Activated naive CD8-positive, alpha-beta T cell treated with anti-CD3 and anti-CD28 coated beads, Interleukin-2, amount 10 ng/mL, durations not matched to agents 7 days and 5 days (primary cell): ENCODE data around the gene MAP3K9. TPM values are rescaled to one million over a fixed set of nuclear protein-coding genes. Genes with fewer than 3 reads are reported as not detected.

Source experiments
- ATAC-seq: fragments of 150-1000 bp; cut with Tn5 transposase; one replicate; pipeline ENCODE4 v1.10.0; 2021; ENCODE audit warnings: low read depth, moderate library complexity
- POLR2A ChIA-PET: fragments of 350-600 bp; sonication (Branson Sonifier 250); formaldehyde crosslinking; loops from one replicate; lab custom pipeline; 2021; ENCODE audit warnings: antibody characterized with exemption; lab: Charles Lee
- DNase-seq: peaks from one replicate; pipeline ENCODE4 v3.0.0; 2021
- H3K27ac Mint-ChIP-seq: one replicate; pipeline ENCODE4 v1.8.0; 2022; ENCODE audit warnings: mild to moderate bottlenecking, mixed read lengths
- H3K27me3 Mint-ChIP-seq: one replicate; pipeline ENCODE4 v1.8.0; 2022; ENCODE audit warnings: mild to moderate bottlenecking, moderate library complexity, mixed read lengths
- H3K36me3 Mint-ChIP-seq: one replicate; pipeline ENCODE4 v1.8.0; 2021; ENCODE audit warnings: mild to moderate bottlenecking, mixed read lengths
- H3K4me1 Mint-ChIP-seq: one replicate; pipeline ENCODE4 v1.8.0; 2021; ENCODE audit warnings: mixed read lengths
- H3K4me3 Mint-ChIP-seq: one replicate; pipeline ENCODE4 v1.8.0; 2022; ENCODE audit warnings: mild to moderate bottlenecking, moderate library complexity, mixed read lengths
- H3K9me3 Mint-ChIP-seq: one replicate; pipeline ENCODE4 v1.8.0; 2021; ENCODE audit warnings: mixed read lengths
- total RNA-seq, 2 experiments: library from RNA; stranded (reverse); gene quantifications; one replicate each; pipeline ENCODE4 v1.2.3, GENCODE V29; 2021

Gene MAP3K9
- total RNA-seq, 2 experiments from 2014 or later = 8.2 to 8.9 TPM

DNA sequence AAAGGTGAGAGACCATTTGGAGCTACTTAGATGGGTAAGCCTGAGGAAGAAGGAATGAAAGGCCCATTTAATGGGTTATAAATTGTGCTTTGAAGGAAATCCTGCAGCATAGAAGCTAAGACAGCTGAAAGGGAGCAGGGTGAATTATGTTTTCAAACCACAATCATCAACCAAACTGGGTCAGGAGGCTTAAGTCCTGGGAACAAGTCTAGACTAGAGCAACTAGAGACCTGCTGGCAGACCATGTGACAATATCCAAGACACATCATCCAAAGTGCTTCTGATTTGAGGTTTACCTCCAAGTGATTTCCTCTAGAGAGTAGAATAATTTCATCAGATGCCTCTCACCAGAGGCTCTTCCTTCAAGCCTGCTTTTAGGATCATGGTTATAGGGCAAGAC is 53.7 kb downstream of the MAP3K9 start:
- Mint-ChIP-seq H3K4me3 (no peak overlapping the region), H3K36me3 (peaks cover 9% of the 10 kb centered on the region), H3K9me3 (peaks cover 2% of the 10 kb centered on the region), H3K27me3 (no peaks in the 10 kb centered on the region), H3K4me1 (no peaks in the 10 kb centered on the region), H3K27ac (no peak overlapping the region)
- no peak for ATAC-seq
- DNase-seq = no peak
- POLR2A ChIA-PET = no interaction called here

DNA sequence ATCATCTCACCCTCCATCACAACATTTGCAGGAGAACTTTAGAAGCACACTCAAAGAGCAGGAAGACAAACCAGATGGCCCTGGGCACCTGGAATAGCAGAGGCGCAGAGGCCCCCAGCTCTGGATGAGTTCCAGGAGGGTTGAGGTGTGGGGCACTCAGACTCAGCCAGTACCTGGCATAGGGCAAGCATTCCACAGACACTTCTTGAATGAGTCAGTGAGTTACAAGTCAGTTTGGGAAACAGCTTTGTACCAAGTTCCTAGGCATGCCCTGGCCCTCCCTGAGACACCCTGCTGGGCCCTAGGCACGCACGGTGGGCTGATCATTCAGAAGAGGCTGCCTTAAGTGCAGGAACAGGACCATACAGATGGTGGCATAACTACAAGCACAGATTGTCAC is 54.3 kb downstream of the MAP3K9 start:
- Mint-ChIP-seq H3K27me3 (no peaks in the 10 kb centered on the region), H3K4me3 (no peak overlapping the region), H3K36me3 (peaks cover 9% of the 10 kb centered on the region), H3K4me1 (no peaks in the 10 kb centered on the region), H3K27ac (no peak overlapping the region), H3K9me3 (peaks cover 2% of the 10 kb centered on the region)
- POLR2A ChIA-PET = no interaction called here
- no peak for ATAC-seq
- no peak for DNase-seq

DNA sequence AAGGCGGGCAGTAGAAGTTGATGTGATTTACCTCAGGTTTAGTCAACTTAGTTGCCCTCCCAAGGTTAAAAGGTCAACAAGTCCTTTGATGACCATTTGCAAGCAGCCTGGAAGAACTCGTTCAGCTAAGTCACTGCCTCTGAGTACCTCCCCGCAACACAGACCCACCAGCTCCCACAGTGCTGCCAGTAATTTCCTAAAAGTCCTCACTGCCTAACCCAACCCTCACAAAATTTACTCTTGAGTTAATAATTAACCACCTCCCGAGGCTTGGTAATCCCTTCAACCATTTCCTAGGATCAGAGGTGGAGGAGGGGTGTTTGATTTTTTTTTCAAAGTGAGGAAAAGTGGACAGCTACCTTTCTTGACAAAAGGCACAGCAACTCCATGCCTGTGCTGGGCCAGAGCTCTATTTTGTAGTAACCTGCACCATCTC is 55.8 kb downstream of the MAP3K9 start:
- POLR2A ChIA-PET = no interaction called here
- H3K36me3 Mint-ChIP-seq = peaks cover 18% of the 10 kb centered on the region

DNA sequence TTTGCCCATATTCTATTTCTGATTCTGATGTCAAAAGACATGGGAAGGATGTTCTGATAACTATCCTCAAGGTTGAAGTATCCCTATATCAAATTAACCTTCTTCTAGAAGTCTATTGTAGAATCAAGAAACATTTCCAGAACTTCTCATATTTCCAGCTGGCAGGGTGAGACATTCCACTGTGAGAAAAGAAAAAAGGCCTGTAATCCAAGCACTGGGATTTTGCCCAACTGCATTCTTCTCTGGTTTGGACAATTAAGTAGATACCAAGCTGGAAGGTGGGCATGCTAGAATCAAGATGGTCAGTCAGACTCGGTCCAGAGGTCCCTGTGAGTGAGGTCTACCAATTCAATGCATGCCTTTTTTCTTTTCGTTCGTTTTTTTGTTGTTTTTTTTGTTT is 60.9 kb downstream of the MAP3K9 start:
- H3K4me3 Mint-ChIP-seq = no peak overlapping the region
- H3K9me3 Mint-ChIP-seq = no peaks in the 10 kb centered on the region
- no peak for DNase-seq
- no peaks in the 10 kb centered on the region for H3K4me1 Mint-ChIP-seq
- H3K27ac Mint-ChIP-seq = no peak overlapping the region
- no peak for ATAC-seq
- POLR2A ChIA-PET = no interaction called here
- H3K36me3 Mint-ChIP-seq = peaks cover 33% of the 10 kb centered on the region
- H3K27me3 Mint-ChIP-seq = no peaks in the 10 kb centered on the region

More for the DNA sequence above, 55.8 kb downstream of the MAP3K9 start:
- DNase-seq = no peak
- H3K4me3 Mint-ChIP-seq = no peak overlapping the region
- H3K4me1 Mint-ChIP-seq = no peaks in the 10 kb centered on the region
- no peaks in the 10 kb centered on the region for H3K9me3 Mint-ChIP-seq
- no peaks in the 10 kb centered on the region for H3K27me3 Mint-ChIP-seq
- H3K27ac Mint-ChIP-seq = no peak overlapping the region
- ATAC-seq = no peak

DNA sequence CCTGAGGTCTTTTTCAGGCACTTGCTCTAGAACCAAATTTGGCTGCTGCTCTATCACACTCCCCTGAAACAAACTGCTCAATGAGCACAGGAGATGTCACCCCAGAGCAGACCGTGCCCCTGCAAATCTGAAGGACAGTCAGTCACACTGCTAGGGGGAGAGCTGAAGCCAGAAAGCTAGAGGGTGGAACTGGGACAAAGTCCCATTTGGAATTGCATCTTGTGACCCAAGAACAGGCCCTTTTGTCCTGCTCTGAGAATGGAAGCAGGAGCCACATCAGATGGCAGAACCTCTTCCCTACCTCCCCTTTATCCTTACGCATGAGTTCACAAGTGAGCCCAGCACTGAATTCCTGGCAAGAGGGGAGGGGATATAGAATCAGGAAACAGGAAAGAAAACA is 64.7 kb downstream of the MAP3K9 start:
- H3K27ac Mint-ChIP-seq = no peak overlapping the region
- no peaks in the 10 kb centered on the region for H3K27me3 Mint-ChIP-seq
- H3K4me1 Mint-ChIP-seq = no peaks in the 10 kb centered on the region
- peaks cover 24% of the 10 kb centered on the region for H3K36me3 Mint-ChIP-seq
- POLR2A ChIA-PET = no interaction called here
- ATAC-seq (no peak), DNase-seq (no peak)
- H3K4me3 Mint-ChIP-seq = no peak overlapping the region
- H3K9me3 Mint-ChIP-seq = no peaks in the 10 kb centered on the region

DNA sequence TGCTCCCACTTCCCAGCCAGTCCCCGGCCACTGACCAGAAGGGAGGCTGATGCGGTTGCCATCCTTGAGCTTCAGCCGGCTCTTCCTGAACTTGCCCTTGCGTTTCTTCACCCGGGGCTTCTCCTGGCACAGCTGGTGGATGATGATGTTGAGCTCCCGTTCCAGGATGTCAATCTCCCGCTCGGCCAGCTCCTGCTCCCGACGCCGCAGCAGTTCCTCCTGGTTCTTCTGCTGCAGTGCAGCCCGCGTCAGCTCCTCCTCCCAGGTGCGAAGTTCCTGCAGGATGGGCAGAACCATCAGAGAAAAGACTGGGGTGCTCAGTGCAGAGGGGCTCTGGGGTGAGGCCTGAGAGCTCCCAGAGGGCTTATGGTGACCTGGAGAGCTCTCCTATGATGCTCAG is 67.0 kb downstream of the MAP3K9 start:
- H3K36me3 Mint-ChIP-seq = peaks cover 11% of the 10 kb centered on the region
- ATAC-seq = no peak
- H3K27me3 Mint-ChIP-seq = no peaks in the 10 kb centered on the region
- no peaks in the 10 kb centered on the region for H3K9me3 Mint-ChIP-seq
- POLR2A ChIA-PET = no interaction called here
- no peaks in the 10 kb centered on the region for H3K4me1 Mint-ChIP-seq
- no peak for DNase-seq
- H3K27ac Mint-ChIP-seq = no peak overlapping the region
- H3K4me3 Mint-ChIP-seq = no peak overlapping the region

GRCh38 chr14:70741482-70741881 is 67.8 kb downstream of the MAP3K9 start:
- Mint-ChIP-seq H3K27ac (no peak overlapping the region), H3K4me1 (no peaks in the 10 kb centered on the region), H3K4me3 (no peak overlapping the region), H3K9me3 (no peaks in the 10 kb centered on the region), H3K27me3 (no peaks in the 10 kb centered on the region), H3K36me3 (peaks cover 7% of the 10 kb centered on the region)
- no peak for ATAC-seq
- POLR2A ChIA-PET = no interaction called here
- no peak for DNase-seq

DNA sequence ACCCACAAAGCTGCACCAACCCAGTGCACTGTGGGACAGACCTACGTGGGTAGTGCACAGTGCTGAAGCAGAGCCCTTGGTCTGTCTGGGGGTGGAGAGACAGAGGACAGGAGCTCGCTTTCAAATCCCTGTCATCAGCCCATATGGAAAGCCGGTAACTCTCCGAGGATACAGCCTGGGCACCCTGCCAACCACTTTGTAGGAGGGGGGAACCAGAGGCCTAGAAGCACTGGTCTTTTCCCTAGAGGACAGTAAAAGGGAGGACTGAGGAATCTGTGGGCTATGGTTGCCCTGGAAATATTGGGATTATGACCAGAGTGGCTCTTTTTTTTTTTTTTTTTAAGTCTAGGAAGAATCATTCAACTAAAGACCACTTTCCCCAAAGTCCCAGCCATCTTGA is 74.3 kb downstream of the MAP3K9 start:
- Mint-ChIP-seq H3K4me3 (no peak overlapping the region), H3K36me3 (peaks cover 10% of the 10 kb centered on the region), H3K9me3 (no peaks in the 10 kb centered on the region), H3K27ac (no peak overlapping the region), H3K4me1 (no peaks in the 10 kb centered on the region), H3K27me3 (no peaks in the 10 kb centered on the region)
- POLR2A ChIA-PET = no interaction called here
- ATAC-seq (no peak), DNase-seq (no peak)

DNA sequence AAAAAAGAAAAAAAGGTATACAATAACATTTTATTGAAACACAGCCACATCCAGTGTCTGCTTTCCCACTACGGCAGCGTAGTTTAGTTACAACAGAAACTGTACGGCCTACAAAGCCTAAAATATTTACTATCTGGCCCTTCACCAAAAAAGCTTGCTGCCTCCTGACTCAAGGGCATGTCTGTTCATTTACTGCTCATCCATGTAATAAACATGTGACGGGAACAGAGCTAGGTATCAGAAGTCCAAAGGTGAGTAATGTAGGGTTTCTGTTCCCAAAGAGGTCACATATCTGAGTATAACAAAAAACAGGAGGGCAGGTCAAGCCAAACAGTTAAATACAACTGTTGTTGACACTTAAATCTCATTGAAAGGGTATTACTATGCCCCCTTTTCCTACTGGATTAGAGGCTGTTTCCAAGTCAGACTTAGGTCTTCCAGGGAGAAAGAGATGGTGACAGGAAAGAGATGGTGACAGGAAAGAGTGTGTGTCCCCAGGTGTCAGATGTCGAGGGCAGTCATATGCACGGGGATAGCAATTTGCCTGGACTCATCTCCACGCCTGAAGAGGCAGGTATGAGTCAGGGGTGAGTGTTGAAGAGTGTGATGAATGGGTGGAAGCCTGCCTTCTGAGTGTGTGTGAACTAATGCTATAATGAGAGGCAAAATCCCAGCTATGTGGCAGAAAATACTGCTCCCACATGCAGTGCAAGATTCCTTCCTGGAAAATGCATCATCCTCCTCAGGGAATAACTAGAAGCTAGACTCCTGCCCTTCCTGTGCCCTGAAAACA is 77.7 kb downstream of the MAP3K9 start:
- POLR2A ChIA-PET = no interaction called here
- DNase-seq = no peak
- no peaks in the 10 kb centered on the region for H3K9me3 Mint-ChIP-seq
- H3K4me1 Mint-ChIP-seq = no peaks in the 10 kb centered on the region
- peak overlapping the region; percentile 14 for H3K27ac Mint-ChIP-seq
- no peaks in the 10 kb centered on the region for H3K27me3 Mint-ChIP-seq
- no peak for ATAC-seq
- H3K36me3 Mint-ChIP-seq = peaks cover 4% of the 10 kb centered on the region
- H3K4me3 Mint-ChIP-seq = no peak overlapping the region

DNA sequence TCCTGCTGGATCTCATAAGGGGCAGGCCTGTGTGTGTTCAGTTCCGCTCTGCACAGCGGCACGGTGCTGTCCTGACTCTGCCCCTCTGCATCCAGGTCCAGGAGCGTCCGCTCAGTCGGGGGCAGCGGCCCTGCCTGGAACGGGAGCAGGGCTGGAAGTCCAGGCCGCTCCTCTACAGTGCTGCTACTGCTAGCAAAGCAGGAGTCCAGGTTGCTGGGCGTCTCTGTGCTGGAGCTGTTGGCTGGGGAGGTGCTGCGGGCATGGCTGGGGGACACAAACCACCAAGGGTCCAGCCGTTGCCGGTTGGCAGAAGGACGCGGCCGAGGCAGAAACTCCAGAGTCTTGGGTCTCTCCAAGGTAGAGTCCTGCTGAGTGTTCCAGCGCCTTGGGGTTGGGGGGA is 78.9 kb downstream of the MAP3K9 start:
- POLR2A ChIA-PET = no interaction called here
- no peak for ATAC-seq
- peaks cover 4% of the 10 kb centered on the region for H3K36me3 Mint-ChIP-seq
- no peak overlapping the region for H3K27ac Mint-ChIP-seq
- DNase-seq = no peak
- no peak overlapping the region for H3K4me3 Mint-ChIP-seq
- H3K27me3 Mint-ChIP-seq = no peaks in the 10 kb centered on the region
- H3K4me1 Mint-ChIP-seq = no peaks in the 10 kb centered on the region
- no peaks in the 10 kb centered on the region for H3K9me3 Mint-ChIP-seq

GRCh38 chr14:70726651-70727375 is 82.5 kb downstream of the MAP3K9 start:
- Mint-ChIP-seq H3K27ac (no peak overlapping the region), H3K4me3 (no peak overlapping the region), H3K27me3 (no peaks in the 10 kb centered on the region), H3K4me1 (no peaks in the 10 kb centered on the region), H3K36me3 (peaks cover 2% of the 10 kb centered on the region), H3K9me3 (no peaks in the 10 kb centered on the region)
- DNase-seq = no peak
- POLR2A ChIA-PET = no interaction called here
- ATAC-seq = no peak

DNA sequence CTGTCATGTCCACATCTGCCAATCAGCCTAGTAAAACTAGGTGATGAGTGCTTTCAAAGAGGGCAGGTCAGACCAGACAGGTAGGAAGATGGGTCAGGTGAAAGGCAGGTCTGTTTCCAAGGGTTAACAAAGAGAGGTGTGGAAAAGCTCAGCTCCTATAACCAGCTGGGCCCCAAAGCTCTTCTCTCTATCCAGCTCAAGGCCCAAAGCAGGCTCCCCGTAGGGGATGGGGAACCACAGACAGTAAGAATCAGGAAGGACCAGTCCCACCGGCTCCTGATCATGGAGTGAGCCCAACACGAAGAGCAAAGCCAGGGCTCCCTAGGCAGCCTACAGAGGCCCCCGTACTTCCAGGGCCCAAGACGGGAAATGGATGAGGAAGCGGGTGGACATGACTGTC is 84.4 kb downstream of the MAP3K9 start:
- Mint-ChIP-seq H3K36me3 (peaks cover 2% of the 10 kb centered on the region), H3K4me1 (no peaks in the 10 kb centered on the region), H3K4me3 (no peak overlapping the region), H3K9me3 (no peaks in the 10 kb centered on the region), H3K27ac (no peak overlapping the region), H3K27me3 (no peaks in the 10 kb centered on the region)
- ATAC-seq (no peak), DNase-seq (no peak)
- POLR2A ChIA-PET = interaction anchor here (0.6 kb wide), 1 partner anchor 94 kb away, joined by 5 read pairs; no protein-coding TSS in a partner anchor

GRCh38 chr14:70724110-70724509 is 85.2 kb downstream of the MAP3K9 start:
- no peak overlapping the region for H3K27ac Mint-ChIP-seq
- DNase-seq = no peak
- H3K4me3 Mint-ChIP-seq = no peak overlapping the region
- POLR2A ChIA-PET = no interaction called here
- no peaks in the 10 kb centered on the region for H3K4me1 Mint-ChIP-seq
- H3K9me3 Mint-ChIP-seq = no peaks in the 10 kb centered on the region
- H3K36me3 Mint-ChIP-seq = no peaks in the 10 kb centered on the region
- H3K27me3 Mint-ChIP-seq = no peaks in the 10 kb centered on the region
- ATAC-seq = no peak

DNA sequence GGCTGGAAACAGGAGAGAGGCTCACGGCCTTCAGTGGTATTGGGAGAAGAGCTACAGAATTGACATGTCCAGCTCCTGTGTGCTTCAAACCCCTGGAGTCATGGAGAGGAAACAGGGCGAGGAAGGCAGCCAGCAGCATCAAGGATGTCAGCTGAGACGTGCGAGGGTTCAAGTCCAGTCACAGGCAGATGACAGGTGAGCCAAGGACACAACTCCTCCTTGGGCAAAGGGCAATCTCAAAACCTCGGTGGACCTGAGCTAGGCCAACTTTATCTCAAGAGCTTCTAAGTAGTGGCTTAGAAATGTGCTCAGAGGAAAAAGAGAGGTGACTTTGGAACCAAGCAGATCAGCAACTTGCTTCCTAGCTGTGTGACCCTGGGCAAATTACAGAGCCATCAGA is 86.0 kb downstream of the MAP3K9 start:
- DNase-seq (no peak), ATAC-seq (no peak)
- Mint-ChIP-seq H3K4me1 (no peaks in the 10 kb centered on the region), H3K9me3 (no peaks in the 10 kb centered on the region), H3K4me3 (no peak overlapping the region), H3K27me3 (no peaks in the 10 kb centered on the region), H3K27ac (no peak overlapping the region), H3K36me3 (no peaks in the 10 kb centered on the region)
- POLR2A ChIA-PET = no interaction called here
